Tibial nerve (tissue), 4 donors: ENCODE data around the gene SPINK1.

Experiments used
- CTCF ChIP-seq, 5 experiments: fragments of 200-600 bp in 3 of 5; fragments of 450-650 bp in 2 of 5; sonication (generic) in 3 of 5; IDR thresholded peaks; one replicate each; pipeline ENCODE4 v1.5.1; 2016 to 2019; ENCODE audit warnings: antibody characterized with exemption in 5 of 5, mild to moderate bottlenecking in 3 of 5, moderate library complexity in 2 of 5
- EP300 ChIP-seq, 2 donors: sonication (generic); formaldehyde crosslinking; IDR thresholded peaks; one replicate each; pipeline ENCODE4 v1.6.1; 2017; ENCODE audit warnings: antibody characterized with exemption in 2 of 2, mild to moderate bottlenecking in 1 of 2

- TF ChIP-seq CTCF (IDR thresholded peaks at IDR 0.05) (no peak), EP300 (IDR thresholded peaks at IDR 0.05) (no peak)
These were observed 45.3 kb downstream of the SPINK1 start for GRCh38 chr5:147786142-147786541.
